ENCODE measurements around the gene DNM1.

The DNM1 gene

DNA sequence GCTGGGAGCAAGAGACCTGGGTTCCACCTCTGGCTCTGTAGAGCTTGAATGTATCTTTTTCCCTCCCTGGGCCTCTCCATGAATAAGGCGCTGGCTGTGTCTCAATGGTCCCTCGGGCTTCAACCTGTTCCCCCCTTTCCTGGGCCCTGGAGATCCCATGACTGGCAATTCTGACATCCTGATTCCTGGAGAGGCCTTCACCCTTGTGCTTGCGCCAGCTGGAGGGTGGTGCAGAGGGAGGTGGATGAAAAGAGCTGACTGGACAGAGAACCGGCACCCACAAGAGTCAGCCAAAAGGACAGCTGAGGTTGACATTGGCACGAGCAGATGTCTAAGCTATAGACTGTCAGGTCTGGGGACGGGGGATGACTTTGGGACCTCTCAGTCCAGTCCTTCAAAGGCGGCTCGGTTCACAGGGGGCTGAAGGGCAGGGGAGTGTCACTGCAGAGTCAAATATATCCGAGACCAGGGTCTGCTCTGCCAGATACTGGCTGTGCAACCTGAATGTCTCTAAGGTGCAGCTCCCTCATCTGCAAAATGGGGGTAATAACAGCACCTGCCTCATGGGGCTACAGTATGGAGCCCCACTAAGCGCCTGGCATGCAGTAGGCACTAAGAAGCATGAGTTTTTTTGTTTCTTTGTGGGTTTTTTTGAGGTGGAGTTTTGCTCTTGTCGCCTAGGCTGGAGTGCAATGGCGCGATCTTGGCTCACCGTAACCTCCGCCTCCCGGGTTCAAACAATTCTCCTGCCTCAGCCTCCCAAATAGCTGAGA is 13.8 kb downstream of the DNM1 start:
- no peak overlapping the region for H3K4me3 ChIP-seq (ENCODE audit: low read depth, low read length)
- DNase-seq (ENCODE audit: low read depth, low spot score), result no peak
- in situ Hi-C loops (cut with HindIII; ENCODE audit: low sequenced_read_pairs), result no loop called here
- TF ChIP-seq, protein P1, sequence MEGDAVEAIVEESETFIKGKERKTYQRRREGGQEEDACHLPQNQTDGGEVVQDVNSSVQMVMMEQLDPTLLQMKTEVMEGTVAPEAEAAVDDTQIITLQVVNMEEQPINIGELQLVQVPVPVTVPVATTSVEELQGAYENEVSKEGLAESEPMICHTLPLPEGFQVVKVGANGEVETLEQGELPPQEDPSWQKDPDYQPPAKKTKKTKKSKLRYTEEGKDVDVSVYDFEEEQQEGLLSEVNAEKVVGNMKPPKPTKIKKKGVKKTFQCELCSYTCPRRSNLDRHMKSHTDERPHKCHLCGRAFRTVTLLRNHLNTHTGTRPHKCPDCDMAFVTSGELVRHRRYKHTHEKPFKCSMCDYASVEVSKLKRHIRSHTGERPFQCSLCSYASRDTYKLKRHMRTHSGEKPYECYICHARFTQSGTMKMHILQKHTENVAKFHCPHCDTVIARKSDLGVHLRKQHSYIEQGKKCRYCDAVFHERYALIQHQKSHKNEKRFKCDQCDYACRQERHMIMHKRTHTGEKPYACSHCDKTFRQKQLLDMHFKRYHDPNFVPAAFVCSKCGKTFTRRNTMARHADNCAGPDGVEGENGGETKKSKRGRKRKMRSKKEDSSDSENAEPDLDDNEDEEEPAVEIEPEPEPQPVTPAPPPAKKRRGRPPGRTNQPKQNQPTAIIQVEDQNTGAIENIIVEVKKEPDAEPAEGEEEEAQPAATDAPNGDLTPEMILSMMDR (IDR thresholded peaks at IDR 0.05; ENCODE audit: low read depth, low read length), result no peak

DNA sequence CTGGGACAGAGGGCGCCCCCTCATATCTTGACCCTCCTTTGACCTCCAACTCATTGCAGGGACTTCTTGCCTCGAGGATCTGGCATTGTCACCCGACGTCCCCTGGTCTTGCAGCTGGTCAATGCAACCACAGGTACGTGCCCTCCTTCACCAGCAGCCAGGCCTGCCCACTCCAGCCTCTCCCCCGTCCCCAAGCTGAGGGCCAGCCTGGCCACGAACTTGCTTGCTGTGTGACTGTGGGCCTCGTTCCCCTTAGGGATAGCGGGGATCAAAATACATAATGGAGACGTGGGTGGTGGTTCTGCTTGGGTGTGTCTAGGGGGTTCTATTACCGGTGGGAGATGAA is 15.0 kb downstream of the DNM1 start:
- no peak for DNase-seq (ENCODE audit: low read depth, low spot score)
- peak overlapping the region; percentile 28 for H3K4me3 ChIP-seq (ENCODE audit: low read depth, low read length)
- TF ChIP-seq, protein P1 (IDR thresholded peaks at IDR 0.05; ENCODE audit: low read depth, low read length), result no peak
- in situ Hi-C loops (cut with HindIII; ENCODE audit: low sequenced_read_pairs), result no loop called here

DNA sequence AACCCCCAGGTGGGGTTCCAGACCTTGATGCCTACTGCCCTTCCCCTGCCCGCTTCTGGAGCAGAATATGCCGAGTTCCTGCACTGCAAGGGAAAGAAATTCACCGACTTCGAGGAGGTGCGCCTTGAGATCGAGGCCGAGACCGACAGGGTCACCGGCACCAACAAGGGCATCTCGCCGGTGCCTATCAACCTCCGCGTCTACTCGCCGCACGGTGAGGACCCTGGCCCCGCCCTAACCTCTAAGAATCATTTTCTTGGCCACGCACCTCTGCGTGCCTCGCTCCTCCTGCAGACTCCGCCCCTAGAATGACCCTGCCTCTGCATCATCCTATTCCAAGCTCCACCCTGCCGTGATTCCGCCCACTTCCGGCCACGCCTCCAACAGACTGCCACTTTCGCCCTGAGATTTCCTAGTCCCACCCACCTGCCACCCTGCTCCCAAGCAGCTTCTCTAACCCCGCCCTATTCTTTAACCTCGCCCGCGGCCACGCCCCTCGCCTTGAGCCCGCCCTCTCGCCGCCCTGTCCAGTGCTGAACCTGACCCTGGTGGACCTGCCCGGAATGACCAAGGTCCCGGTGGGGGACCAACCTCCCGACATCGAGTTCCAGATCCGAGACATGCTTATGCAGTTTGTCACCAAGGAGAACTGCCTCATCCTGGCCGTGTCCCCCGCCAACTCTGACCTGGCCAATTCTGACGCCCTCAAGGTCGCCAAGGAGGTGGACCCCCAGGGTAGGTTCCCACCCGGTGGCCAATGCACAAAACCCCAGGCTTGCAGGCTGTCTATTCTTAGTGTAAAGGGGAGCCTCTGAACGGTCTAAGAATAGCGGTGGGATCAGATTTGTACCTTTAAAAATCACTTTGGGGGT is 15.6 kb downstream of the DNM1 start:
- DNase-seq (ENCODE audit: low read depth, low spot score), result peak; percentile 85
- TF ChIP-seq, protein P1 (IDR thresholded peaks at IDR 0.05; ENCODE audit: low read depth, low read length), result no peak
- H3K4me3 ChIP-seq (ENCODE audit: low read depth, low read length), result peak overlapping the region; percentile 28
- in situ Hi-C loops (cut with HindIII; ENCODE audit: low sequenced_read_pairs), result no loop called here

DNA sequence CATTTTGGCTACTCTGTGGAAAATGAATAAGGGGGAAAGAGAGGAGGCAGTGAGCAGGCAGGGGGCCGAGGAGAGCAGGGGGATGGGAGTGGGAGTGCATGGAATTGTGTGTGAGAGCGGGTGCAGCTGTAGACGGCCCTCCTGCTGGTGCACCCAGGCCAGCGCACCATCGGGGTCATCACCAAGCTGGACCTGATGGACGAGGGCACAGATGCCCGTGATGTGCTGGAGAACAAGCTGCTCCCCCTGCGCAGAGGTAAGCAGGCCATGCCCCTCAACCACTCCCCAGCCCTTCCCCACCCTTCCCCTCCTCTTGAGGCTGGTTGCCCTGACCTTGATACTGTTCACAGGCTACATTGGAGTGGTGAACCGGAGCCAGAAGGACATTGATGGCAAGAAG is 16.7 kb downstream of the DNM1 start:
- no peak for DNase-seq (ENCODE audit: low read depth, low spot score)
- TF ChIP-seq, protein P1 (IDR thresholded peaks at IDR 0.05; ENCODE audit: low read depth, low read length), result no peak
- in situ Hi-C loops (cut with HindIII; ENCODE audit: low sequenced_read_pairs), result no loop called here
- H3K4me3 ChIP-seq (ENCODE audit: low read depth, low read length), result no peak overlapping the region

DNA sequence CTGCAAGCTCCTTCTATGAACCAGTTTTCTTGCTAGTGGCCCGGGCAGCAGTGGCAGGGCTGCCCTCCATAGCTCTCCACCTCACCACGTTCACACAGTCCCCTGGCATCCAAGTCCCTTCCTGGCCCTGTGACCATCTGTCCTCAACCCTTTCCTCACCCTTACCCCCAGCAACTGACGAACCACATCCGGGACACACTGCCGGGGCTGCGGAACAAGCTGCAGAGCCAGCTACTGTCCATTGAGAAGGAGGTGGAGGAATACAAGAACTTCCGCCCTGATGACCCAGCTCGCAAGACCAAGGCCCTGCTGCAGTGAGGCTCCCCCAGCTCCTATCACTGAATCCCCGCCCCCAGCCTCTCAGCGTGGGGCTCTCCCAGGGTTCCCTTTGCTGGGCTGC is 18.8 kb downstream of the DNM1 start:
- in situ Hi-C loops (cut with HindIII; ENCODE audit: low sequenced_read_pairs), result no loop called here
- DNase-seq (ENCODE audit: low read depth, low spot score), result no peak
- TF ChIP-seq, protein P1 (IDR thresholded peaks at IDR 0.05; ENCODE audit: low read depth, low read length), result no peak
- H3K4me3 ChIP-seq (ENCODE audit: low read depth, low read length), result no peak overlapping the region

DNA sequence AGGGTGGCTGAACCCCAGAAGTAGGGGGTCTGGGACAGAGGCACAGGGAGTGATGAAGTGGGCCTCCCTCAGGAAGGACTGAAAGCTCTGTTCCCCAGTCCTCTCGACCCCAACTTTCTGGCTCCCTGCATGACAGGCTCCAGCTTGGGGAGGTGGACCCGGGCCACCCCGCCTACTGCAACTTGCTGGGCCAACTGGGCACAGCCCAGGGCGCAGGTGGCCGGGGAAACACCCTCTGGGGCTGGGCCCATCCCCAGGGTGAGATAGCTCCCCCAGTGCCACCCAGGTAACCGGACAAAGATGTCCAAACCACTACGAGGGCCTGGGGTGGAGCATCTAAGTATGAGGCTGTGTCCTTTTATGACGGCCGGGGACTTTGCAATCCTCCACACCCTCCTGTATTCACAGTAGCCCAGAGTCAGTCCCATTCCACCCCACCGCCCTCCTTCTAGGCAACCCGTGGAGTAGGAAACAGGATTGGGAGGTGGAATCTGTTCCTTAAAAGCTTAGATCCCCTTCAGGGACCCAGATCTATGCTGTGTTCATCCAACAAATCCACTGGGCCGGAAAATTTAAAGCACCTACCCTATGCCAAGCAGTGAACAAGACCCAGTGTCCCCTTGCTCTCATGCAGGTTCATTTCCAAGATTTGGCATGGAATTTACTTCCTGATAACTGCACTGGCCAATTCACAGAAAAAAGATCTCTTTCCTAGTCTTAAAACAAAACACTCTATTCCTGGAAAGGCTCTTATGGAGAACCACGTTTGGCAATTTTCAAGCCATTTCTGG is 19.9 kb downstream of the DNM1 start:
- in situ Hi-C loops (cut with HindIII; ENCODE audit: low sequenced_read_pairs), result no loop called here
- TF ChIP-seq, protein P1 (IDR thresholded peaks at IDR 0.05; ENCODE audit: low read depth, low read length), result no peak
- no peak for DNase-seq (ENCODE audit: low read depth, low spot score)
- no peak overlapping the region for H3K4me3 ChIP-seq (ENCODE audit: low read depth, low read length)

All from astrocyte of the spinal cord (primary cell).